HepG2 (cell line): ENCODE data around the gene XAF1. TPM values are rescaled to one million over a fixed set of nuclear protein-coding genes. Genes with fewer than 3 reads are reported as not detected.

ENCODE experiments used
- ARNT ChIP-seq: fragments of 450-650 bp; IDR thresholded peaks from 2 replicates; pipeline ENCODE4 v1.6.1; 2017
- FOXK1 ChIP-seq: sonication (generic); formaldehyde crosslinking; IDR thresholded peaks from 2 replicates; pipeline ENCODE4 v1.4.0; 2020; ENCODE audit warnings: low read depth, missing genetic modification reagents, borderline replicate concordance
- NPAS2 ChIP-seq: sonication (generic); formaldehyde crosslinking; IDR thresholded peaks from 2 replicates; pipeline ENCODE4 v1.8.0; 2022; ENCODE audit warnings: mild to moderate bottlenecking, missing genetic modification reagents, borderline replicate concordance
- NR3C1 ChIP-seq: sonication (generic); formaldehyde crosslinking; IDR thresholded peaks from 2 replicates; pipeline ENCODE4 v1.4.0; 2020; ENCODE audit warnings: missing genetic modification reagents
- PHF8 ChIP-seq: sonication (generic); formaldehyde crosslinking; IDR thresholded peaks from 2 replicates; pipeline ENCODE4 v1.5.0; 2020; ENCODE audit warnings: missing genetic modification reagents
- PTBP1 ChIP-seq: fragments of 200-400 bp; formaldehyde crosslinking; IDR thresholded peaks from 2 replicates; pipeline ENCODE4 v1.6.1; 2018; ENCODE audit warnings: low read length, low read depth; ENCODE audit not compliant: poor library complexity, severe bottlenecking
- SAP130 ChIP-seq: IDR thresholded peaks from 2 replicates; pipeline ENCODE4 v1.6.1; 2016; ENCODE audit warnings: low read depth
- SOX6 ChIP-seq, 2 experiments: fragments of 450-650 bp in 1 of 2; sonication (generic) in 1 of 2; formaldehyde crosslinking in 1 of 2; IDR thresholded peaks; 2 replicates each; pipeline versions ENCODE4 v1.4.0 to v1.6.1; 2017 to 2020; ENCODE audit warnings: antibody characterized with exemption in 1 of 2, mild to moderate bottlenecking in 1 of 2, missing genetic modification reagents in 1 of 2
- SP4 ChIP-seq: sonication (generic); formaldehyde crosslinking; IDR thresholded peaks from 2 replicates; pipeline ENCODE4 v1.8.1; 2023; ENCODE audit warnings: mild to moderate bottlenecking, missing genetic modification reagents
- THAP11 ChIP-seq: IDR thresholded peaks from 2 replicates; pipeline ENCODE4 v1.6.1; 2016; ENCODE audit warnings: missing biosample characterization, missing genetic modification reagents
- ZNF235 ChIP-seq: sonication (generic); formaldehyde crosslinking; IDR thresholded peaks from 2 replicates; pipeline ENCODE4 v1.8.1; 2023; ENCODE audit warnings: mild to moderate bottlenecking, missing genetic modification reagents, borderline replicate concordance
- ZNF317 ChIP-seq: sonication (generic); formaldehyde crosslinking; IDR thresholded peaks from 2 replicates; pipeline ENCODE4 v1.5.0; 2020; ENCODE audit warnings: mild to moderate bottlenecking, missing genetic modification reagents
- polyA plus RNA-seq, 8 experiments: library from polyadenylated mRNA; depleted of rRNA in 3 of 8; stranded (reverse) in 7 of 8; unstranded in 1 of 8; fragments of >200 nt; fragmentation: Illumina TruSeq in 4 of 8; extraction: Trizol in 4 of 8; gene quantifications; 2 replicates each; pipeline versions ENCODE4 v1.2.1 to v1.2.3, GENCODE V29; 2011 to 2016; ENCODE audit warnings: low read depth in 4 of 8, missing spikeins in 1 of 8, mixed read lengths in 1 of 8; ENCODE audit not compliant: insufficient read depth in 1 of 8
- total RNA-seq, 5 experiments: library from RNA; depleted of rRNA; stranded (reverse); fragments of >200 nt; fragmentation: Illumina TruSeq; extraction: Trizol; gene quantifications; 2 replicates each; pipeline ENCODE4 v1.2.3, GENCODE V29; 2016; ENCODE audit warnings: low read depth in 1 of 5
- TF ChIP-seq, protein P1 (sequence below): sonication (generic); formaldehyde crosslinking; conservative IDR thresholded peaks from 2 replicates; pipeline ENCODE4 v1.8.1; 2023; ENCODE audit warnings: missing genetic modification reagents
- TF ChIP-seq, protein P2 (sequence below): sonication (generic); formaldehyde crosslinking; IDR thresholded peaks from 2 replicates; pipeline ENCODE4 v1.5.0; 2020; ENCODE audit warnings: mild to moderate bottlenecking, missing genetic modification reagents
- TF ChIP-seq, protein P3 (sequence below): sonication (generic); formaldehyde crosslinking; IDR thresholded peaks from 2 replicates; pipeline ENCODE4 v1.9.0; 2021; ENCODE audit warnings: missing genetic modification reagents, borderline replicate concordance
- TF ChIP-seq, protein P4 (sequence below): sonication (generic); formaldehyde crosslinking; IDR thresholded peaks from 2 replicates; pipeline ENCODE4 v1.4.0; 2020; ENCODE audit warnings: missing genetic modification reagents, mild to moderate bottlenecking, borderline replicate concordance
- TF ChIP-seq, protein P5 (sequence below): IDR thresholded peaks from 2 replicates; pipeline ENCODE4 v1.6.1; 2016

XAF1 gene
- total and polyA plus RNA-seq, 2 of the 13 experiments (the other 11 are each of a cell fraction or from before 2014, with no cell fraction given) = 1.2 to 2.4 TPM

DNA sequence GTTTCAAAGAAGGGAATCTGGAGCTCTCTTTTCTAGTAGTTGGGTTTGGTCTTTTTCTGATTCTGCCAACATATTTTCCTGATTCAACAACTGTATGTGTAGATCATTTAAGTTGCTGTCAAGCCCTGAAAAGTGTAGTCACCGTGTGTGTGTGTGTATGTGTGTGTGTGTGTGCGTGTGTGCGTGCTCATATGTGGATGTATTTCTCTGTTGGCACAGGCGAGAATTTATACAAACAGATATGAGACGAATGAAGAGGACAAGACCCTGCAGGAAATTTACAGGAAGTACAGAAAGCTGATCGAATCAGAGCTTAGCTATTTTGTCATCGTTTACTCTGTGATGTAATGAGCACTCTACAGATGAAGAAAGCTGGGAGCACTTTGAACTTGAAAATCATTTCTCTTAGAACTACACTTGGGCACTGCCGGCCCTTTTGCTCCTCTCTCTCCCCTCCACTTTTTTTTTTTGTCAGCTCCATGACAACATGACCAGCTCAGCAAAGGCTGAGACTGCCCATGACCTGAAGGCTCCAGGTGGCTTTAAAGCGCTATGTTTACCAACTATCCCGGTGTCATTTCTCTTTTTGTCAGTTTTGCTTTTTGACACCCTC is 31.3 kb downstream of the XAF1 start (continued):
- TF ChIP-seq PTBP1 (no peak), NPAS2 (CRISPR knock-in tag) (no peak), ZNF235 (CRISPR knock-in tag) (no peak), FOXK1 (no peak), SP4 (CRISPR knock-in tag) (no peak), NR3C1 (CRISPR knock-in tag) (no peak), ZNF317 (CRISPR knock-in tag) (no peak), PHF8 (CRISPR knock-in tag) (no peak), ARNT (no peak), SOX6 (IDR thresholded peaks at IDR 0.05) (no peak), SOX6 (CRISPR knock-in tag; IDR thresholded peaks at IDR 0.05) (peak; percentile 36; the same call in 1 of the 2 replicates), THAP11 (CRISPR knock-in tag) (peak; percentile 23; the same call in 1 of the 2 replicates), SAP130 (CRISPR knock-in tag) (peak; percentile 45)
- TF ChIP-seq, protein P1, sequence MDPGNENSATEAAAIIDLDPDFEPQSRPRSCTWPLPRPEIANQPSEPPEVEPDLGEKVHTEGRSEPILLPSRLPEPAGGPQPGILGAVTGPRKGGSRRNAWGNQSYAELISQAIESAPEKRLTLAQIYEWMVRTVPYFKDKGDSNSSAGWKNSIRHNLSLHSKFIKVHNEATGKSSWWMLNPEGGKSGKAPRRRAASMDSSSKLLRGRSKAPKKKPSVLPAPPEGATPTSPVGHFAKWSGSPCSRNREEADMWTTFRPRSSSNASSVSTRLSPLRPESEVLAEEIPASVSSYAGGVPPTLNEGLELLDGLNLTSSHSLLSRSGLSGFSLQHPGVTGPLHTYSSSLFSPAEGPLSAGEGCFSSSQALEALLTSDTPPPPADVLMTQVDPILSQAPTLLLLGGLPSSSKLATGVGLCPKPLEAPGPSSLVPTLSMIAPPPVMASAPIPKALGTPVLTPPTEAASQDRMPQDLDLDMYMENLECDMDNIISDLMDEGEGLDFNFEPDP (CRISPR knock-in tag) = no peak
- TF ChIP-seq, protein P2, sequence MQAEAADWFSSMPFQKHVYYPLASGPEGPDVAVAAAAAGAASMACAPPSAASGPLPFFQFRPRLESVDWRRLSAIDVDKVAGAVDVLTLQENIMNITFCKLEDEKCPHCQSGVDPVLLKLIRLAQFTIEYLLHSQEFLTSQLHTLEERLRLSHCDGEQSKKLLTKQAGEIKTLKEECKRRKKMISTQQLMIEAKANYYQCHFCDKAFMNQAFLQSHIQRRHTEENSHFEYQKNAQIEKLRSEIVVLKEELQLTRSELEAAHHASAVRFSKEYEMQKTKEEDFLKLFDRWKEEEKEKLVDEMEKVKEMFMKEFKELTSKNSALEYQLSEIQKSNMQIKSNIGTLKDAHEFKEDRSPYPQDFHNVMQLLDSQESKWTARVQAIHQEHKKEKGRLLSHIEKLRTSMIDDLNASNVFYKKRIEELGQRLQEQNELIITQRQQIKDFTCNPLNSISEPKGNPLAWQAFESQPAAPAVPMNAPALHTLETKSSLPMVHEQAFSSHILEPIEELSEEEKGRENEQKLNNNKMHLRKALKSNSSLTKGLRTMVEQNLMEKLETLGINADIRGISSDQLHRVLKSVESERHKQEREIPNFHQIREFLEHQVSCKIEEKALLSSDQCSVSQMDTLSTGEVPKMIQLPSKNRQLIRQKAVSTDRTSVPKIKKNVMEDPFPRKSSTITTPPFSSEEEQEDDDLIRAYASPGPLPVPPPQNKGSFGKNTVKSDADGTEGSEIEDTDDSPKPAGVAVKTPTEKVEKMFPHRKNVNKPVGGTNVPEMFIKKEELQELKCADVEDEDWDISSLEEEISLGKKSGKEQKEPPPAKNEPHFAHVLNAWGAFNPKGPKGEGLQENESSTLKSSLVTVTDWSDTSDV = no peak
- TF ChIP-seq, protein P3, sequence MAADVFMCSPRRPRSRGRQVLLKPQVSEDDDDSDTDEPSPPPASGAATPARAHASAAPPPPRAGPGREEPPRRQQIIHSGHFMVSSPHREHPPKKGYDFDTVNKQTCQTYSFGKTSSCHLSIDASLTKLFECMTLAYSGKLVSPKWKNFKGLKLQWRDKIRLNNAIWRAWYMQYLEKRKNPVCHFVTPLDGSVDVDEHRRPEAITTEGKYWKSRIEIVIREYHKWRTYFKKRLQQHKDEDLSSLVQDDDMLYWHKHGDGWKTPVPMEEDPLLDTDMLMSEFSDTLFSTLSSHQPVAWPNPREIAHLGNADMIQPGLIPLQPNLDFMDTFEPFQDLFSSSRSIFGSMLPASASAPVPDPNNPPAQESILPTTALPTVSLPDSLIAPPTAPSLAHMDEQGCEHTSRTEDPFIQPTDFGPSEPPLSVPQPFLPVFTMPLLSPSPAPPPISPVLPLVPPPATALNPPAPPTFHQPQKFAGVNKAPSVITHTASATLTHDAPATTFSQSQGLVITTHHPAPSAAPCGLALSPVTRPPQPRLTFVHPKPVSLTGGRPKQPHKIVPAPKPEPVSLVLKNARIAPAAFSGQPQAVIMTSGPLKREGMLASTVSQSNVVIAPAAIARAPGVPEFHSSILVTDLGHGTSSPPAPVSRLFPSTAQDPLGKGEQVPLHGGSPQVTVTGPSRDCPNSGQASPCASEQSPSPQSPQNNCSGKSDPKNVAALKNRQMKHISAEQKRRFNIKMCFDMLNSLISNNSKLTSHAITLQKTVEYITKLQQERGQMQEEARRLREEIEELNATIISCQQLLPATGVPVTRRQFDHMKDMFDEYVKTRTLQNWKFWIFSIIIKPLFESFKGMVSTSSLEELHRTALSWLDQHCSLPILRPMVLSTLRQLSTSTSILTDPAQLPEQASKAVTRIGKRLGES (CRISPR knock-in tag) = no peak
- TF ChIP-seq, protein P4, sequence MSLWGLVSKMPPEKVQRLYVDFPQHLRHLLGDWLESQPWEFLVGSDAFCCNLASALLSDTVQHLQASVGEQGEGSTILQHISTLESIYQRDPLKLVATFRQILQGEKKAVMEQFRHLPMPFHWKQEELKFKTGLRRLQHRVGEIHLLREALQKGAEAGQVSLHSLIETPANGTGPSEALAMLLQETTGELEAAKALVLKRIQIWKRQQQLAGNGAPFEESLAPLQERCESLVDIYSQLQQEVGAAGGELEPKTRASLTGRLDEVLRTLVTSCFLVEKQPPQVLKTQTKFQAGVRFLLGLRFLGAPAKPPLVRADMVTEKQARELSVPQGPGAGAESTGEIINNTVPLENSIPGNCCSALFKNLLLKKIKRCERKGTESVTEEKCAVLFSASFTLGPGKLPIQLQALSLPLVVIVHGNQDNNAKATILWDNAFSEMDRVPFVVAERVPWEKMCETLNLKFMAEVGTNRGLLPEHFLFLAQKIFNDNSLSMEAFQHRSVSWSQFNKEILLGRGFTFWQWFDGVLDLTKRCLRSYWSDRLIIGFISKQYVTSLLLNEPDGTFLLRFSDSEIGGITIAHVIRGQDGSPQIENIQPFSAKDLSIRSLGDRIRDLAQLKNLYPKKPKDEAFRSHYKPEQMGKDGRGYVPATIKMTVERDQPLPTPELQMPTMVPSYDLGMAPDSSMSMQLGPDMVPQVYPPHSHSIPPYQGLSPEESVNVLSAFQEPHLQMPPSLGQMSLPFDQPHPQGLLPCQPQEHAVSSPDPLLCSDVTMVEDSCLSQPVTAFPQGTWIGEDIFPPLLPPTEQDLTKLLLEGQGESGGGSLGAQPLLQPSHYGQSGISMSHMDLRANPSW (CRISPR knock-in tag) = no peak
- TF ChIP-seq, protein P5, sequence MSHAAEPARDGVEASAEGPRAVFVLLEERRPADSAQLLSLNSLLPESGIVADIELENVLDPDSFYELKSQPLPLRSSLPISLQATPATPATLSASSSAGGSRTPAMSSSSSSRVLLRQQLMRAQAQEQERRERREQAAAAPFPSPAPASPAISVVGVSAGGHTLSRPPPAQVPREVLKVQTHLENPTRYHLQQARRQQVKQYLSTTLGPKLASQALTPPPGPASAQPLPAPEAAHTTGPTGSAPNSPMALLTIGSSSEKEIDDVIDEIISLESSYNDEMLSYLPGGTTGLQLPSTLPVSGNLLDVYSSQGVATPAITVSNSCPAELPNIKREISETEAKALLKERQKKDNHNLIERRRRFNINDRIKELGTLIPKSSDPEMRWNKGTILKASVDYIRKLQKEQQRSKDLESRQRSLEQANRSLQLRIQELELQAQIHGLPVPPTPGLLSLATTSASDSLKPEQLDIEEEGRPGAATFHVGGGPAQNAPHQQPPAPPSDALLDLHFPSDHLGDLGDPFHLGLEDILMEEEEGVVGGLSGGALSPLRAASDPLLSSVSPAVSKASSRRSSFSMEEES = no peak
